DOHH2 (cell line): Measurements from ENCODE around the gene TRIAP1.

Source experiments
- H3F3A ChIP-seq: fragments of 200-600 bp; sonication (generic), shearing (Covaris generic); 2 replicates; pipeline ENCODE4 v1.6.0; 2016; ENCODE audit warnings: antibody characterized with exemption, mild to moderate bottlenecking; ENCODE audit not compliant: control insufficient read depth, insufficient read depth
- H3K27ac ChIP-seq: fragments of 200-600 bp; sonication (generic); 2 replicates; pipeline ENCODE4 v1.5.1; 2014; ENCODE audit warnings: low read depth, mild to moderate bottlenecking, low read length, moderate library complexity
- H3K27me3 ChIP-seq: fragments of 200-600 bp; sonication (generic); 2 replicates; pipeline ENCODE4 v1.6.1; 2014; ENCODE audit warnings: mild to moderate bottlenecking, low read length, mixed read lengths; ENCODE audit not compliant: control insufficient read depth
- H3K36me3 ChIP-seq: fragments of 200-600 bp; sonication (generic); 2 replicates; pipeline ENCODE4 v1.6.1; 2014; ENCODE audit warnings: mild to moderate bottlenecking, low read length, moderate library complexity, mixed read lengths; ENCODE audit not compliant: control insufficient read depth
- H3K4me1 ChIP-seq: fragments of 200-600 bp; sonication (generic); 2 replicates; pipeline ENCODE4 v1.6.1; 2014; ENCODE audit warnings: mild to moderate bottlenecking, low read length, mixed read lengths; ENCODE audit not compliant: control insufficient read depth
- H3K4me2 ChIP-seq: fragments of 200-600 bp; sonication (generic); 2 replicates; pipeline ENCODE4 v1.6.0; 2014; ENCODE audit warnings: mild to moderate bottlenecking, low read length, moderate library complexity
- H3K4me3 ChIP-seq: fragments of 200-600 bp; sonication (generic); 2 replicates; pipeline ENCODE4 v1.5.1; 2014; ENCODE audit warnings: mild to moderate bottlenecking, low read length, mixed read lengths
- H3K79me2 ChIP-seq: fragments of 200-600 bp; sonication (generic); 2 replicates; pipeline ENCODE4 v1.6.1; 2014; ENCODE audit warnings: mild to moderate bottlenecking, low read length, mixed read lengths; ENCODE audit not compliant: control insufficient read depth
- H3K9me2 ChIP-seq: fragments of 200-600 bp; sonication (generic); replicated peaks from 2 replicates; pipeline ENCODE4 v1.6.1; 2014; ENCODE audit warnings: mild to moderate bottlenecking, low read length, mixed read lengths; ENCODE audit not compliant: control insufficient read depth
- H3K9me3 ChIP-seq: fragments of 200-600 bp; sonication (generic); 2 replicates; pipeline ENCODE4 v1.6.1; 2014; ENCODE audit warnings: antibody characterized with exemption, low read length, mixed read lengths; ENCODE audit not compliant: control insufficient read depth, insufficient read depth
- H4K20me1 ChIP-seq: fragments of 200-600 bp; sonication (generic); 2 replicates; pipeline ENCODE4 v1.6.0; 2014; ENCODE audit warnings: low read depth, mild to moderate bottlenecking, antibody characterized with exemption, low read length, moderate library complexity; ENCODE audit not compliant: control insufficient read depth, insufficient read depth
- CTCF ChIP-seq: fragments of 200-600 bp; sonication (generic); IDR thresholded peaks from one replicate; pipeline ENCODE4 v1.5.1; 2014; ENCODE audit warnings: antibody characterized with exemption, mild to moderate bottlenecking, low read depth, low read length; ENCODE audit not compliant: poor library complexity, severe bottlenecking
- EZH2phosphoT487 ChIP-seq: fragments of 200-600 bp; sonication (generic); IDR thresholded peaks from 2 replicates; pipeline ENCODE4 v1.6.1; 2017; ENCODE audit warnings: borderline replicate concordance, mild to moderate bottlenecking, antibody characterized with exemption, low read length, moderate library complexity, mixed read lengths

Gene TRIAP1

GRCh38 chr12:120474616-120474960 lies 28.4 kb upstream of the TRIAP1 start:
- Histone ChIP-seq H3K79me2 (peaks cover 55% of the 10 kb centered on the region), H3K27me3 (no peaks in the 10 kb centered on the region), H3K4me3 (no peak overlapping the region), H3K4me2 (no peak overlapping the region), H3K9me3 (no peaks in the 10 kb centered on the region), H3K4me1 (peaks cover 53% of the 10 kb centered on the region), H3F3A (peaks cover 13% of the 10 kb centered on the region), H3K36me3 (peaks cover 6% of the 10 kb centered on the region; the same call in 1 of the 2 replicates), H3K27ac (no peak overlapping the region), H3K9me2 (no peaks in the 10 kb centered on the region), H4K20me1 (no peaks in the 10 kb centered on the region)
- no peak for TF ChIP-seq CTCF
- TF ChIP-seq EZH2phosphoT487: no peak

- peaks cover 6% of the 10 kb centered on the region; the same call in 1 of the 2 replicates for H3K36me3 ChIP-seq
- peaks cover 10% of the 10 kb centered on the region; the same call in 1 of the 2 replicates for H3F3A ChIP-seq
- no peak for TF ChIP-seq EZH2phosphoT487
- no peak for TF ChIP-seq CTCF
- H3K27me3 ChIP-seq: no peaks in the 10 kb centered on the region
- no peak overlapping the region for H3K4me2 ChIP-seq
- no peak overlapping the region for H3K4me3 ChIP-seq
- no peaks in the 10 kb centered on the region for H3K9me3 ChIP-seq
- H3K9me2 ChIP-seq: no peaks in the 10 kb centered on the region
- peaks cover 60% of the 10 kb centered on the region for H3K79me2 ChIP-seq
- peaks cover 53% of the 10 kb centered on the region for H3K4me1 ChIP-seq
- H3K27ac ChIP-seq: no peak overlapping the region
- no peaks in the 10 kb centered on the region for H4K20me1 ChIP-seq
Measured at GRCh38 chr12:120473807-120474615, 27.8 kb upstream of the TRIAP1 start.

GRCh38 chr12:120472521-120472920 lies 26.3 kb upstream of the TRIAP1 start:
- H3K4me1 ChIP-seq: peaks cover 60% of the 10 kb centered on the region
- no peaks in the 10 kb centered on the region for H3K9me2 ChIP-seq
- H3K4me2 ChIP-seq: peak overlapping the region; percentile 98
- peaks cover 20% of the 10 kb centered on the region for H3K36me3 ChIP-seq
- H3K27ac ChIP-seq: no peak overlapping the region
- TF ChIP-seq CTCF (no peak), EZH2phosphoT487 (no peak)
- peaks cover 75% of the 10 kb centered on the region for H3K79me2 ChIP-seq
- H3K9me3 ChIP-seq: no peaks in the 10 kb centered on the region
- H4K20me1 ChIP-seq: peaks cover 14% of the 10 kb centered on the region
- H3K4me3 ChIP-seq: peak overlapping the region; percentile 98; the same call in 1 of the 2 replicates
- H3K27me3 ChIP-seq: no peaks in the 10 kb centered on the region
- peaks cover 12% of the 10 kb centered on the region; the same call in 1 of the 2 replicates for H3F3A ChIP-seq
